HG02759 (cell line): ENCODE data around the gene NEK5.
A peak's percentile ranks its signal among the peaks of the same experiment; 100 is the strongest.

Source experiments
- ATAC-seq: cut with Tn5 transposase; IDR thresholded peaks from one replicate; pipeline ENCODE4 v1.9.1; 2021; ENCODE audit warnings: mild to moderate bottlenecking, moderate library complexity; ENCODE audit not compliant: unreplicated experiment

NEK5 gene

DNA sequence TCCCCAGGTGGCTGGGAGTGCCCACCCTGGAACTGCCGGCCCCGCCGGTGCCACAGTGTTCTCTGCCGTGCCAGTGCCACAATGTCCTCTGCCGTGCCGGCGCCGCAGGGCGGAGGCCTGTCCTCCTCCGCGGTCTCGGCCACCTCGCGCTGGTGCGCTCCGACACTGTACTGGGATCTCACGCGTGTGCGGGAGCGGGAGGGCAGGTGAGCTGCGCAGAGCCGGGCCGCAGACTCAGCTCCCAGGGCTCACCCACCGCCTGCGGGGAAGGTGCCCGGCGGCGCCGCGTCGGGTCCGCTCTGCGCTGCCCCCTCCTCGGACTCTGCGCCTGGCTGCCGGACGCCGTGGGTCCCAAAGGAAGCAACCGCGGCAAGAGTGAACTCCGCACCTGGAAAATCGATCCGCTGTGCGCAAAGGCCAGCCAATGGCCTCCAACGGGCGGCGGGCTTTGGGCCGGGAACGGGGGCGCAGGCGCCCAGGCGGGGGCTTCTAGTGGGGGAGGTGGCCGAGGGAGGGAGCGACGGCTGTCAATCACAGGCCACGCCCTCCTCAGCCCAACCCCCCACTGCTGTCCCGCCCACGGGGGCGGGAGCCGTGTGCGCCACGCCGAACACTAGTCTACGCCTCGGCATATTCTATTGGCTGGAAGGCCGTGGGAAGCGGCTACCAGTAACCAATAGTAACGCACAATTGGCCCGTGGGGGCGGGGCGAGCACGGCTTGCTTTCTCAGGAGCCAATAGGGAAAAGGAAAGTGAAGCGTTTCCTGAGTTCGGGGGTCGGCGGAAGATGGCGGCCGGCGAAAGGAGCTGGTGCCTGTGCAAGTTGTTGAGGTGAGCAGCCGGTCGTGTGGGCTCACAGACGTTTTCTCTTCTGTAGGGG, 117.0 kb downstream of the NEK5 start, which contains the start of gene ALG11:
ALG11 (plus strand) TSS at position 767 of the 880 bp plus-strand sequence; CDS start at position 788, 21 bp downstream.
- peak; percentile 99 for ATAC-seq

DNA sequence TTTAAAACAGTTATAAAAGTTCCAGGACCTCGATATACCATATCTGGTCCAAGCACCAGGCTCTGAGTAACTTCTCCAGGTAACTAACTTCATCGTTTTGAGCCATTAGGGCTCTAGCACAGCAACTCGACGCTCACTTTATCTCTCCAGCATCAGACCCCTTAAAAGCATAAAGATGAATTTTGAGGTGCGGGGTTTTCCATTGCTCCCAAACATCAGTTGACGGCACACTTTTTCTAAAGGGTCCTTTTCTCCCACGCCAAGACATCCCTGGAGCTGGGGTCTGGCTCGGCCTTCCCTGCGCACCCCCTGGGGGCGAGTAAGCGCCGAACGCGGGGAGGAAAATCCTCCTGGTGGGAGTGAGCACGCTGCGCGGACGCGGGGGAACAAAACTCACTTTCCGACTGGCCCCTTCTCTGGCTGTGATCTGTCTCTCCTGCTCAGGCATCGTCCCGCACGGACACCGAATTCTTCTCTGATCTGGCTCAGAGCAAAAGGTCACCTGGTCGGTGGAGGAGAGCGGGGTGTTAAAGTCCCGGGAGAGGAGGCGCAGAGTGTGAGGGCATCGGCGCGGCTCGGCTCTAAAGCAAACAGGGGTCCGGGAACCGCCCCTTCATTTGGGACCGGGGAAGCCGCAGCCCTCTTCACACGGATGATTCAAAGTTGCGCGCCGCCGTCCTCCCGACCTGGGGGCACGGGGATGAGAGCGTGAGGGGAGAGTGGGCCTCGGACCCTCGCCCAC, 117.8 kb downstream of the NEK5 start, which contains the start of gene ATP7B:
ATP7B (minus strand) TSS at position 561 of the 742 bp plus-strand sequence; CDS start at position 448, 113 bp downstream.
- peak; percentile 7 for ATAC-seq

- no peak for ATAC-seq
Observed at GRCh38 chr13:52009946-52010345, 118.9 kb downstream of the NEK5 start.

DNA sequence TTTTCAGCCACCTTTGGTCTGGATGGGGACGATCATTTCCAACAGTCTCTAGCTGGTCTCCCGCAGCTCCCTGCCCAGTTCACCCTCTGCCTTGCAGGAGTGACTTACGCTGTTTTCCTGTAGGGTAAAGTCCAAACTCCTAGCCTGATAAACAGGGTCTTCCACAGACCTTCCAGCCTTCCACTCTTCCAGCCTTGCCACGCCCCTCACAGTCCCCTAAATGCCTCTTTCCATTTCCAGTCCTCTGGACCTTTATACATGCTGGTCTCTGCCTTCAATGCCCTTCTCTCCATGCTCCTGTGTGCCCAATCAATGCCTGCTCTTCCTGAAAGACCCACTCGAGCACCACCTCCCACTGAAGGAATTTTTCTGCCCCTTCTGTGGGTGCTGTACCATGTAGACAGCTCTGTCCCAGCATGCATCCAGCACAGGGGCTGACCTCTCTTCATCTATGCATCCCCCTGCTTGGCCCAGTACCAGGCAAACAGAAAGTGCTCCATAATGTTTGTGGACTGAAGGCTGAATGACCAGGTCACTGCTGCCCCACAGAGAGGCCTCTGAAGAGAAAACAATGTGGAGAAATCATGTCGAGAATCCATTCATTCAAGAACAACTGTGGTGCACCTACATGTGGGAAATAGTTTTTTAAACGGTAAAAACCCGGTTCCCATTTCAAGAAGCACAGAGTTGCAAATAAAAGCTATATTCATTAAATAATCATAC, 122.2 kb downstream of the NEK5 start:
- ATAC-seq = no peak

- ATAC-seq = no peak
Observed at GRCh38 chr13:52005841-52006522, 122.9 kb downstream of the NEK5 start.

- ATAC-seq = no peak
Observed at GRCh38 chr13:52004511-52005170, 124.2 kb downstream of the NEK5 start.

GRCh38 chr13:52003541-52003940, 125.3 kb downstream of the NEK5 start:
- ATAC-seq = no peak

DNA sequence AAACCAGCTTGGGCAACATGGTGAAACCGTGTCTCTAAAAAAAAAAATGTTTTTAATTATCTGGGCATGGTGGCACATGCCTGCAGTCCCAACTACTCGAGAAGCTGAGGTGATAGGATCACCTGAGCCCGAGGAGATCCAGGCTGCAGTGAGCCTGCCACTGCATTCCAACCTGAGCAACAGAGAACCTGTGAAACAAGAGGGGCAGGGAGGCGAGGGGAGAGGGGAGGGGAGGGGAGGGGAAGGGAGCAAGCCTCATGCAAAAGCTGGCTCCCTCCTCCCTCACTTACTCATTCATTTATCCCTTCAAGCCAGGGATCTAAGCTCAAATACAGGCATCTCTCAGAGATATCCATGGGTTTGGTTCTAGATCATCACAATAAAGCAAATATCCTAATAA, 126.5 kb downstream of the NEK5 start:
- ATAC-seq = no peak

DNA sequence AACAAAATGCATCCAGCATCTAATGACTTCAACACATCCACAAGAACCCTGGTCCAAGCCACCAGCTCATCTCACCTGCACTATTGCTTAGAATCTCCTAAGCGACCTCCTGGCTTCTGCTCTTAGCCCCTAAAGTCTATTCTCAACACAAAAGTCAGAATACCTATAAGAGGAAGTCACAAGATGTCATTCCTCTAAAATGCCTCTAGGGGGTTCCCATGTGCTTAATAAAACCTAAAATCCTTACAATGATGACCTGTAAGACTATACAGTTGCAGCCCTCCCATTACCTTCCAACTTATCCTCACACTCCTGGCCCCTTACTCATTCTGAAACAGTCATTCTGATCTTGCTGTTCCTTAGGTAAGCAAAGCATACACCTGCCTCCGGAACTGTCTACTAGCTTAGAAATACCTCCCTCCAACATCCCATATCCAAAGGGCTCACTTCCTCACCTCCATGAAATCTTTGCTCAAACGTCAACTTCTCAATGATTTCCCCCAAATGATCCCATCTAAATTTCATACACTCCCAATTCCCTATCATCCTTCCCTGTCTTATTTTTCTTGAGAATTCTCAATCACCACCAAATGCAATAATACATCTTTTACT, 127.6 kb downstream of the NEK5 start:
- peak; percentile 73 for ATAC-seq

DNA sequence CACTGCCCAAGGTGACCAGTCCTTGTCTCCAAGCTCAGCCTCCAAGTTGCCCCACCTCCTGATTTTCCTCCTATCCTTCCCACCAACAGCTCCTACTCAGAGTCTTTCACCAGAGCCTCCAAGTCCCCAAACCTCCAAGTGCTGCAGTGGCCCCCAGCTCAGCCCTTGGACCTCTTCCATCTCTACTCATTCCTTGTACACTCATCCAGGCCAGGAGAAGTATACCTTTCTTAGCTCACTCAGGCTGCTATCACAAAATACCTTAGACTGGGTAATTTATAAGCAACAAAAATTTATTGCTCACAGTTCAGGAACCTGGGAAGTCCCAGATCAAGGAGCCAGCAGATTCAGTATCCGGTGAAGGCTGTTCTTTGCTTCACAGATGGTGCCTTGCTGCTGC, 129.0 kb downstream of the NEK5 start:
- no peak for ATAC-seq

DNA sequence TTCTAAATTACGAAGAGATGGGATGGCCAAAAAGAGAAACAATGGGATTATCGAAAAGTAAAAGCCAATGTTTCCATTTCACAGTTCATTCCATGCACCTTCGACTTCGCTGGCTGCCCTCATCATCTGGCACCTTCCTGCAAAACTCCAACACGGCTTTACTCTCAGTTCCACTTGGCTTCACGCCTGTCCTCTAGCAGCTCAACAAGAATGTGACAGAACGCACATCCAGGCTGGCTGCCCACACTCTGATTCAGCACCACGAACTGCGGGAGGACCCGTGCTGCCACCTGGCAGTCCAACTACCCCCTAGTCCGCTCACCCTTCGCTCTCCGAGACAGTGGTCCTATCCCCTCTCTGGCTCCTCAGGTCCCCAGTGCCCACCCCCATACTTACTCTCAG, 129.4 kb downstream of the NEK5 start:
- ATAC-seq = no peak

DNA sequence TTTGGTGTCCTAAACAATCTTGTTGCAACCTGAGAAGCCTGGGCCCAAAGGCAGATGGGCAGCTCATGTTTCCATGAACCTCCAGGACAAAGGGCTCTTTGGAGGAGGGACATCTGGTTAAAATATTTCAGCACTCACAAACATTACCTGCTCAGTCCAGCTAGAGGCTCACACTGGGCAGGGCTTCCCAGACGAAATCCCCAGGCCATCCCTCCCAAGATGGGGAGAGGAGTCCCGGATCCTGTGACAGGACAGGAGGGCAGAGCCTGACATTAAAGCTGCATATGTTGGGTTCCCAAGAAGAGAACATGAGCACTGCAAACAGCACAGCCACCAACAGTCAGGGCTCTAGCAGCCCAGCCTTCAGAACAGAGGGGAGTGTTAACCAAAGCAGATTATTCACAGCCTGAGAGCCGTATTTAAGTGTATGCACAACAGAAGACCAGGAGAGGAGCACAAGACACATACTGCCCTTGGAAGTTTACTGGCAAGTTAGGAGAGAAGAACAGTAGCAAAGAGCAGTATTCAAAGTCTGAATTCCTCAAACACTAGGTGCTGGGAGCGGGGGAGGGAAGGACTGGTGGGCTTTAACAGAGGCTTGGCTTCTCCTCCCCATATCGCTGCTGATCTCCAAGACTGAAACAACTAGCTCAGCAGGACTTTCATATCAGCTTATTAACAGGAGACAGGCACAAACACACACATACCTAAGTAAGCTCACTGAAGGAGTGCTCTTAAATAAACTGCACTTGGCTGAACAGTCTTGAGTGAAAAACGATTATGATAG, 130.0 kb downstream of the NEK5 start:
- no peak for ATAC-seq

DNA sequence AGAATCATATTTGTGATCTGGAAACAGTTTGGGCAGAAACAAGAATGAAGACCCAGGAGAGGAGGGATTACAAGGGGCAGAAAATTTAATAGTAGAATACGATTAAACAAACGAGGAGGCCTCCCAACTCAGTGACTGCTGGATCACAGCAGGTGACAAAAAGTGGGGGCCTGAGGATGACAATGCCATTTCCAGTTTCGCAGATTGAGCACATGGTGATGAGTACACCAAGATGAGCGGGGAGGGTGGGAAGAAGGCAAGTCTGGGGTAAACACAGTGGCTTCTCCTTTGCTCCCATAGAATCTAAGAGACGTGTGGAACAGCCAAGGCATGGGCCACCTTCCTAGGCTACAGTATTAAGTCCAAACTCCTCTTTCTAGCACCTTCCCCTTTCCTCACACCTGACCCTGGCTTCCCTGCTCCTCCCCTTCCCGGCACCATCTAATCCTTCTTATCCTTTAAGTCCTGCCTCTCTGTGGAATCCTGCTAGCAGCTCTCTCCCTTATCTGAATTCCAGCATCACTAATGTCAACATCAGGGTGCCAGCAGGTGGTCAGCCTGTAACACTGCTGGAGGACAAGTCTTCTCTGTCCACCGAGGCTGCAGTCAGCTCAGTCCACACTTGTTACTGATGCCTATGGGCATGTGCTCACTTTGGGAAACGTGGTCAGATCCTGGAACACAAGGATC, 131.1 kb downstream of the NEK5 start:
- no peak for ATAC-seq

DNA sequence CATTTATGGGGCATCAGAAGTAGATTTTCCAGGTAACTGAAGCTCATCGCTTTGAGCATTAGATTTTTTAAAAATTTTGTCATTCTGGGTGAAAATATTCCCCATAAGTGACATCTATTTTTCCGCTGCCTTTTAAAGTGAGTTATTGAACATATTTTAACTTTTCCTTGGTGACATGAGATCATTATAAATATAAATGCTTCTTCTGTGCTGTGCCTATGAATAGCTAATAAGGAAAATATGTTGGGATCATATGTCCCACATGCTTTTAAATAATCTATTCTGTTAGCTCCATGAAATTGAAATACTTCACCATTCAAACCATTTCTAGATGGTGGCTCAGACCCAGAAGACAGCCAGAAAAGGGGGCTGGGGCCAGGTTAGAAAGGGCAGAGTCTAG, 131.7 kb downstream of the NEK5 start:
- no peak for ATAC-seq

DNA sequence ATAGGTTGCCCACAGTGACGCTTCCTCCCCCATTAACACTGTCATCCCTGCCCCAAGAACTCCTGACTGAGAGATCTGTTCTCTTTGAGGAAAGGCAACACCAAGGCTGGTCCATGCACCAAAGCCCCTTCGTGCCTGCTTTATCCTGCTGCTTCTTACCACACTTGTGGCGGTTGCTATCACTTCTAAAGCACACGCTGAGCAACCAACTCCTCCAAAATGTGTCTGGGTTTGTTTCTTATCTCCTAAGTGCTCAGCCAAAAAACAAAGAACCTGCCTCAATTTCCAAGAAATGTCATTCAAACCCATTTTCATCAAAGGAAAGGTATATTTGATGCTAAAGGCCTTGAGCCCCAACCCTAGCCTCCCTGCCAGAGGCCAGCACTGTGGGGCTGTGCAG, 132.2 kb downstream of the NEK5 start:
- ATAC-seq = no peak

DNA sequence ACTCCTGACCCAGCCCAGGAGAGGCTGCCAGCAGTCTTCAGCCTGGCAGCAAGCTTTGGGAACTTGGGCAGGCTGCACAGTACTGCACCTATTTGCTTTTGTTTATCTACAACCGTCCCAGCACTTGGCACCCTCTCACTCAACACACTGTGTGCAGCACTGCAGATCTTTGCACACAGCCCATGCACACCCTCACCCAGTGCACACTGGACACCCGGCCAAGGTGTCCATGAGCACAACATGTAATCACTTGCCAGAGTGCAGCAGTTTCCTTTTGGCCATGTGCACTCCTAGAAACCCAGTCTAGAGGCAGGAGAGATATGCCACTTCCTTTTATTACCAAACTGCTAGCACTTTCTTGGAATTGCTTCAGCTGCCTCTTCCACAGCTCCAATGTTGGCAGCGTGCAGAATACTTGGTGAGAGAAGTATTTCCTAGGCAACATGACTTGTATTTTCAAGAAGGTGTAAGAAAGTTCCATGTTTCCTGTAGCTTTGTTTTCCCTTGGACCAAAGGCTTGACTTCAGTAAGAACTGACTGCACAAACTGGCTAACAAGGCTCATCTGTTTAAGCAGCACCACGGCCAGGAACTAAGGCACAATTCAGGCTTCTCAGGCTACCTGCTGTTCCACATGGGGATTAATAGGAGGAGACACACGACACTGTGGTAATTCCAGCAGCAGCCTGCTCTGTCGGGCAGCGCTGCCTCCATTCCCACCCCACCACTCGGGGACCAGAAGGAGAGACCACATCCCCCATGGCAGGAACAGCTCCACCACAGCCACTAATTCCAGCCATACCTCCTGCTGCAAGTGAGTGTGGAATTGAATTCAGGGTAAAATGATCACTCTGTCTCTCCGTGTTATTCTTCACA, 133.0 kb downstream of the NEK5 start:
- no peak for ATAC-seq

DNA sequence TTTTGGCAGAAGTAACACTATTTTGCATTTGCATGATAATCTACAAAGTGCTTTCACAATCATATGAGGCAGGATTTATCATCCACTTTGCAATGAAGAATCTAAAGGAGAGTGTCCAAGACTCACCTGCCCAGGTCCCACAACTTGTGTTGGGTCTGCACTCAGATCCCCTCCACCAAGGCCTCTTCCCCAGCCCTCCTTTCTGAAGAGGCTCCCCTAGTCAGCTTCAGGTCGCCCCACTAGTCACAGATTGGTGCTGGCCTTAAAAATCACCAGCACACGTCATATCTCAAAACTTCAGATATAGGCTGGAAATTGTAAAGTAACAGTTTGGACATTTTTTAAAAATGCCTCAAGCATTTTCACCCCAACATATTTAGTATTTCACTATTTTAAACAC, 135.2 kb downstream of the NEK5 start:
- ATAC-seq = no peak
